T-helper 9 cell (primary cell): ENCODE measurements around the gene HUNK.
"Not testable (repeated sequence)": the region's sequence is repeated elsewhere in the genome, so short reads cannot be mapped to it uniquely, and the experiment has no call there.

Source experiments
- DNase-seq: peaks from one replicate; pipeline ENCODE4 v3.0.0-alpha.2; 2020

The HUNK gene

GRCh38 chr21:32008714-32009113 lies 135.9 kb downstream of the HUNK start:
- DNase-seq = no peak

- no peak for DNase-seq
Observed at GRCh38 chr21:32009263-32009662, 136.4 kb downstream of the HUNK start.

- DNase-seq = no peak
Observed at GRCh38 chr21:32015461-32016139, 142.8 kb downstream of the HUNK start.

GRCh38 chr21:32018381-32018780 lies 145.6 kb downstream of the HUNK start:
- no peak for DNase-seq

GRCh38 chr21:32020564-32020963 lies 147.7 kb downstream of the HUNK start:
- DNase-seq = no peak

- DNase-seq = no peak
Observed at GRCh38 chr21:32021319-32021994, 148.6 kb downstream of the HUNK start.

- DNase-seq = no peak
Observed at GRCh38 chr21:32022146-32022545, 149.3 kb downstream of the HUNK start.

GRCh38 chr21:32030146-32030652 lies 157.4 kb downstream of the HUNK start:
- no peak for DNase-seq

- DNase-seq = no peak
Observed at GRCh38 chr21:32034850-32035249, 162.0 kb downstream of the HUNK start.

GRCh38 chr21:32035617-32036016 lies 162.8 kb downstream of the HUNK start:
- no peak for DNase-seq

- no peak for DNase-seq
Observed at GRCh38 chr21:32036756-32037155, 163.9 kb downstream of the HUNK start.

- DNase-seq = not testable (repeated sequence)
Observed at GRCh38 chr21:32038751-32039150, 165.9 kb downstream of the HUNK start.

- DNase-seq = no peak
Observed at GRCh38 chr21:32043458-32043857, 170.6 kb downstream of the HUNK start.

- DNase-seq = no peak
Observed at GRCh38 chr21:32044205-32045180, 171.7 kb downstream of the HUNK start.

- no peak for DNase-seq
Observed at GRCh38 chr21:32046191-32046590, 173.4 kb downstream of the HUNK start.

- DNase-seq = no peak
Observed at GRCh38 chr21:32048353-32048752, 175.5 kb downstream of the HUNK start.
